ENCODE data around the gene FABP1. TPM values are rescaled to one million over a fixed set of nuclear protein-coding genes. Genes with fewer than 3 reads are reported as not detected.

Gene FABP1
- total and polyA plus RNA-seq, 2 of the 8 experiments (the other 6 are each of a cell fraction or from before 2014, with no cell fraction given), result 0.09 TPM; not detected in 1

DNA sequence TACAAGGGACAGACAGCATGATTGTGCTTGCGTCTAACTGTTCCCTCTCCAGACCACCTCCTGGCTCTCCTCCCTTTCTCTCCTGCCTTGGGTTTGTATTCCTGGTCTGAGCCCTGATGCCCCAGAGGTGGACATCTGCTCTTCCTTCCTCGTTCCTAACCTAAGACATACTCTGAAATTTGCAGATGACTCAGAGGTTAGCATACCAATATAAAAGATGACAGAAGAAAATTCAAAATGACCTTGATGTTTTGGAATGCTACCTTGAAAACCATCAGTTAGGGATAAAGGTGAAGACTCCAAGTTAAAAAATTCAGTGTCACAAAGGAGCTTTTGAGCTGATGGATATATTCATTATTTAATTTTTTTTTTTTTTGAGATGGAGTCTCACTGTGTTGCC is 47.3 kb downstream of the FABP1 start:
- Histone ChIP-seq H2BK15ac (ENCODE audit: low read length) (no peak overlapping the region), H3K4me3 (ENCODE audit: extremely low read depth in 1 of 4, insufficient read depth in 2 of 4, low read depth in 3 of 4, low read length in 4 of 4) (no peak overlapping the region), H2BK20ac (ENCODE audit: low read length) (no peak overlapping the region), H4K5ac (ENCODE audit: insufficient read length, low read depth, low read length) (no peak overlapping the region), H3K9me3 (ENCODE audit: insufficient read depth in 2 of 2, low read depth in 1 of 2, low read length in 1 of 2) (no peaks in the 10 kb centered on the region), H3K79me2 (ENCODE audit: control insufficient read depth in 1 of 2, insufficient read depth in 2 of 2, low read length in 2 of 2) (no peaks in the 10 kb centered on the region), H3K23me2 (ENCODE audit: low read depth, low read length) (no peaks in the 10 kb centered on the region), H3K27ac (ENCODE audit: low read depth, low read length) (no peak overlapping the region), H3K23ac (ENCODE audit: insufficient read length) (no peak overlapping the region), H2BK5ac (ENCODE audit: low read depth, low read length) (no peak overlapping the region), H3K4me1 (replicated peaks in 1 of 4; ENCODE audit: control insufficient read depth in 3 of 4, insufficient read depth in 4 of 4, low read length in 3 of 4) (peaks cover 1 to 6% (median 4%) of the 10 kb centered on the region in 4 experiments; a peak in 6 of 7 replicates), H3K4me2 (ENCODE audit: insufficient read depth in 1 of 2, low read depth in 2 of 2, low read length in 2 of 2) (no peak overlapping the region), H3K4ac (replicated peaks; ENCODE audit: insufficient read length, low read depth, low read length) (no peak overlapping the region), H2BK120ac (replicated peaks; ENCODE audit: low read depth, low read length) (no peak overlapping the region), H3K14ac (ENCODE audit: insufficient read length) (no peak overlapping the region), H3K9ac (replicated peaks in 1 of 4; ENCODE audit: extremely low read depth in 1 of 4, low read depth in 3 of 4, low read length in 3 of 4) (no peak overlapping the region), H3K18ac (ENCODE audit: extremely low read depth, low read length) (no peak overlapping the region), H4K8ac (ENCODE audit: extremely low read depth, insufficient read depth, low read length) (no peak overlapping the region), H2AFZ (ENCODE audit: low read length) (no peak overlapping the region), H3K27me3 (replicated peaks in 1 of 4; ENCODE audit: control insufficient read depth in 3 of 4, extremely low read depth in 1 of 4, insufficient read depth in 3 of 4, low read length in 3 of 4) (no peaks in the 10 kb centered on the region), H4K20me1 (replicated peaks in 1 of 2; ENCODE audit: control insufficient read depth in 1 of 2, insufficient read depth in 2 of 2, low read length in 2 of 2) (no peaks in the 10 kb centered on the region), H2BK12ac (ENCODE audit: low read depth, low read length) (no peak overlapping the region; the same call in 1 of the 2 replicates), H3K56ac (replicated peaks; ENCODE audit: insufficient read length, low read depth, low read length) (no peak overlapping the region), H4K91ac (replicated peaks; ENCODE audit: insufficient read length, low read length) (no peak overlapping the region), H2AK5ac (ENCODE audit: low read depth, low read length) (no peak overlapping the region), H3K79me1 (ENCODE audit: low read depth, low read length) (no peaks in the 10 kb centered on the region), H3K36me3 (ENCODE audit: control insufficient read depth in 2 of 4, insufficient read depth in 4 of 4, low read length in 3 of 4) (no peaks in the 10 kb centered on the region)
- CTCF ChIA-PET (ENCODE audit: partially characterized antibody), result interaction anchor here (0.8 to 2.7 kb wide), 2 partner anchors 14 to 20 kb away, joined by 3 to 16 read pairs; no protein-coding TSS in a partner anchor
- FAIRE-seq (no peak), DNase-seq (ENCODE audit: low read depth in 1 of 2, low spot score in 2 of 2) (no peak)
- POLR2A ChIA-PET (ENCODE audit: partially characterized antibody), result no interaction called here
- TF ChIP-seq E2F6 (IDR thresholded peaks at IDR 0.05), result no peak
- no peak for TF ChIP-seq KDM4A (IDR thresholded peaks at IDR 0.05; ENCODE audit: low read depth, low read length, severe bottlenecking)
- no peak for TF ChIP-seq FOSL1 (IDR thresholded peaks at IDR 0.05; ENCODE audit: insufficient read depth, low read depth, low read length)
- WGBS, 2 experiments (ENCODE audit: extremely low coverage in 1 of 2, insufficient coverage in 1 of 2, insufficient read length in 1 of 2, insufficient replicate concordance in 2 of 2, low coverage in 1 of 2, low lambda C conversion rate in 2 of 2, missing lambda C conversion rate in 1 of 2), result 85% methylated on average over 2 of the region's 2 CpGs; no CpG with 5 or more reads in 1 of the 2 experiments

Measured in H1 (cell line).